ENCODE data around the gene DEPDC5. TPM values are rescaled to one million over a fixed set of nuclear protein-coding genes. Genes with fewer than 3 reads are reported as not detected.

DEPDC5 gene
- total and polyA plus RNA-seq, 9 of the 15 experiments (the other 6 are each of a cell fraction or from before 2014, with no cell fraction given) = 2.3 to 12.3 (median 10.7) TPM

GRCh38 chr22:31917227-31917921 lies 163.6 kb downstream of the DEPDC5 start:
- Histone ChIP-seq H3K9ac (ENCODE audit: insufficient read depth in 1 of 2, low read depth in 2 of 2, low read length in 2 of 2) (peak overlapping the region in 1 of 2 experiments; percentile 50; a peak in 1 of 4 replicates), H3K9me1 (ENCODE audit: control insufficient read depth, insufficient read depth, low read length) (peaks cover 4% of the 10 kb centered on the region), H3K9me3 (replicated peaks; ENCODE audit: control insufficient read depth, insufficient read depth, low read depth, low read length) (no peaks in the 10 kb centered on the region), H3K27ac (ENCODE audit: extremely low read depth, low read depth, low read length) (no peak overlapping the region), H3K4me3 (no peak overlapping the region), H3K4me2 (ENCODE audit: insufficient read depth, low read length) (no peak overlapping the region), H3K4me1 (replicated peaks in 1 of 2; ENCODE audit: control insufficient read depth in 2 of 2, insufficient read depth in 2 of 2, low read length in 2 of 2) (peaks cover 5 to 6% of the 10 kb centered on the region in 2 experiments; a peak in 3 of 5 replicates), H2AFZ (ENCODE audit: low read depth, low read length) (no peak overlapping the region), H3K79me2 (ENCODE audit: control insufficient read depth, insufficient read depth, low read length) (no peaks in the 10 kb centered on the region), H4K20me1 (replicated peaks; ENCODE audit: control insufficient read depth, insufficient read depth, low read length) (no peaks in the 10 kb centered on the region), H3K27me3 (ENCODE audit: control insufficient read depth in 2 of 2, insufficient read depth in 2 of 2, low read length in 2 of 2) (no peaks in the 10 kb centered on the region), H3K36me3 (ENCODE audit: control insufficient read depth, insufficient read depth, low read length) (no peaks in the 10 kb centered on the region; the same call in 2 of the 3 replicates)
- in situ Hi-C loops (cut with MboI) = no loop called here
- WGBS (ENCODE audit: insufficient coverage, low coverage, missing lambda C conversion rate) = 62% methylated on average over 15 of the region's 17 CpGs
- ChIA-PET POLR2A (no interaction called here), CTCF (ENCODE audit: low intra/inter-chr PET ratio) (no interaction called here)
- BruUV-seq (replicated peaks) = no TSS peak
- no peak for DNase-seq (ENCODE audit: extremely low read depth in 1 of 4, low spot score in 3 of 4)
- FAIRE-seq = no peak
- intact Hi-C loops (cut with micrococcal nuclease) = no loop called here
- TF ChIP-seq ELK3 (CRISPR knock-in tag; IDR thresholded peaks at IDR 0.05) = no peak
- ATAC-seq = no peak; the same call in 2 of the 3 replicates

DNA sequence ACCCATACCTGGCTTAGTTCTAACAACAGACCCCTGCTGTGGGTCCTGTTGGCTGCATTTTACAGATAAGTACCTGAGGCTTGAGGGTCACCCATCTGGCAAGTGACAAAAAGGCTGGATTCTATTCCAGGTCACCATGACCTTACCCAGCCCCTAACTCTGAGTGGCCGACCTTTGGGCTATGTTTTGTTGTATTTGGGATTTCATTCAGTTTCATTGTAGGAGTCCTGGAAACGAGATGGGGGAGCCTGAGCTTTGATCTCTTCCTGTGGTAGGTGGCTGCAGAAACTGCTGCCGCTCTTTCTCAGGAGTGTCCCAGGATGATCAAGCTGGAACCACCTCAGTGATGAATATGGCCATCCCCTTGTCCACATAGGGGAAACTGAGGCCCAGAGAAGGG lies 165.9 kb downstream of the DEPDC5 start:
- Histone ChIP-seq H3K79me2 (ENCODE audit: control insufficient read depth, insufficient read depth, low read length) (no peaks in the 10 kb centered on the region), H2AFZ (ENCODE audit: low read depth, low read length) (no peak overlapping the region), H3K9me1 (ENCODE audit: control insufficient read depth, insufficient read depth, low read length) (peaks cover 4% of the 10 kb centered on the region), H4K20me1 (replicated peaks; ENCODE audit: control insufficient read depth, insufficient read depth, low read length) (no peaks in the 10 kb centered on the region), H3K9me3 (replicated peaks; ENCODE audit: control insufficient read depth, insufficient read depth, low read depth, low read length) (no peaks in the 10 kb centered on the region), H3K36me3 (ENCODE audit: control insufficient read depth, insufficient read depth, low read length) (no peaks in the 10 kb centered on the region; the same call in 2 of the 3 replicates), H3K9ac (ENCODE audit: insufficient read depth in 1 of 2, low read depth in 2 of 2, low read length in 2 of 2) (no peak overlapping the region), H3K4me1 (replicated peaks in 1 of 2; ENCODE audit: control insufficient read depth in 2 of 2, insufficient read depth in 2 of 2, low read length in 2 of 2) (peaks cover 5 to 8% of the 10 kb centered on the region in 2 experiments; a peak in 4 of 5 replicates), H3K27ac (ENCODE audit: extremely low read depth, low read depth, low read length) (no peak overlapping the region), H3K27me3 (ENCODE audit: control insufficient read depth in 2 of 2, insufficient read depth in 2 of 2, low read length in 2 of 2) (no peaks in the 10 kb centered on the region), H3K4me2 (ENCODE audit: insufficient read depth, low read length) (no peak overlapping the region), H3K4me3 (no peak overlapping the region)
- no peak for FAIRE-seq
- 32% methylated on average over 3 of the region's 3 CpGs for WGBS (ENCODE audit: insufficient coverage, low coverage, missing lambda C conversion rate)
- no TSS peak for BruUV-seq (replicated peaks)
- CTCF ChIA-PET (ENCODE audit: low intra/inter-chr PET ratio) = no interaction called here
- in situ Hi-C loops (cut with MboI) = no loop called here
- POLR2A ChIA-PET = interaction anchor here (0.6 to 1.0 kb wide), 4 partner anchors 10 to 325 kb away, joined by 3 to 4 read pairs (median 4); no protein-coding TSS in a partner anchor
- no peak for ATAC-seq
- intact Hi-C loops (cut with micrococcal nuclease) = no loop called here
- DNase-seq (ENCODE audit: extremely low read depth in 1 of 4, low spot score in 3 of 4) = no peak
- TF ChIP-seq HOMEZ (CRISPR knock-in tag; IDR thresholded peaks at IDR 0.05) = no peak
- TF ChIP-seq MEF2D (tag; conservative IDR thresholded peaks at IDR 0.05; ENCODE audit: low read depth) = no peak
- TF ChIP-seq ZC3H11A (IDR thresholded peaks at IDR 0.05; ENCODE audit: low read depth, low read length) = no peak
- no peak for TF ChIP-seq MTA1 (IDR thresholded peaks at IDR 0.05; ENCODE audit: borderline replicate concordance)
- TF ChIP-seq NFIX (CRISPR knock-in tag; IDR thresholded peaks at IDR 0.05; ENCODE audit: low read depth) = no peak
- TF ChIP-seq TCFL5 (CRISPR knock-in tag; conservative IDR thresholded peaks at IDR 0.05) = no peak
- TF ChIP-seq ZNF347 (CRISPR knock-in tag; IDR thresholded peaks at IDR 0.05; ENCODE audit: low read depth) = no peak
- TF ChIP-seq ZFP91 (CRISPR knock-in tag; IDR thresholded peaks at IDR 0.05) = no peak

Data from K562 (cell line).